HG03045 (cell line): ENCODE results near the gene PLA2G4A.

ENCODE experiments used
- ATAC-seq: cut with Tn5 transposase; IDR thresholded peaks from one replicate; pipeline ENCODE4 v1.9.1; 2021; ENCODE audit warnings: mild to moderate bottlenecking, moderate library complexity; ENCODE audit not compliant: unreplicated experiment

The PLA2G4A gene

DNA sequence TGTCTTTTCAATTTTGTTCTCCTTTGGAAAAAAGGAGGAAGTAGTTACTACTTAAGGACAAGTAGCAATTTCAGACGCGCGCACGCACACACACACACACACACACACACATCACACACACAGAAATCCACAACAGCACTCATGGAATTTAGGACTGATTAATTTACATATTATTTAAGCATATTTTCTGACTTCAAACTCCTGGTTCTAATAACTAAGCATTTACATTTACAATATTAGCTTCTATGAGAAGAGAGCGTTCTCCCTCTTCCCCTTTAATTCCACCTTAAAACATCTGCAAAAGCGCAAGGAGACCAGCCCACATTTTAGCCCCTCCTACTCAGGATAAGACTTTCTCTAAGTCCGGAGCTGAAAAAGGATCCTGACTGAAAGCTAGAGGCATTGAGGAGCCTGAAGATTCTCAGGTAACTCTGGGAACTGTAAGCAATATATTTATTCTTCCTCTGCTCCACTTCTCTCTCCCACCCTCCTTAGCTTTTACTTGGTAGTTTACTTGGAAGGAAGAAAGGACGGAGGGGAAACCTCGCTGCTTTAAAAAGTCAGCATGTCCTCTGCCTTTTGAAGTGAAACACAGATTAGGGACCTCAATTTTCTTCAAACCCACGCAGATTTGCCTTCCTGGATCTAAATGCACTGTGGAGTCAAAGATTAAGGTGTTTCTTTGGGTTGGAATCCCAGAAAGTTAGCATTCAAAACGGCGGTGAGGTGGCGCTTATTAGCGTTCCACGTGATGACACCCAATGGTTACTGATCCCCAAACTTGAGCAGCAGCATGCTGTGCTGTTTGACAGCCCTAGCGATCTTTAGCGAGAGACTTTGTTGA, at the start of gene PLA2G4A:
PLA2G4A (plus strand) TSS at position 339 of the 844 bp plus-strand sequence. CDS start 25,406 bp downstream, outside the sequence.
- ATAC-seq = peak; percentile 88

DNA sequence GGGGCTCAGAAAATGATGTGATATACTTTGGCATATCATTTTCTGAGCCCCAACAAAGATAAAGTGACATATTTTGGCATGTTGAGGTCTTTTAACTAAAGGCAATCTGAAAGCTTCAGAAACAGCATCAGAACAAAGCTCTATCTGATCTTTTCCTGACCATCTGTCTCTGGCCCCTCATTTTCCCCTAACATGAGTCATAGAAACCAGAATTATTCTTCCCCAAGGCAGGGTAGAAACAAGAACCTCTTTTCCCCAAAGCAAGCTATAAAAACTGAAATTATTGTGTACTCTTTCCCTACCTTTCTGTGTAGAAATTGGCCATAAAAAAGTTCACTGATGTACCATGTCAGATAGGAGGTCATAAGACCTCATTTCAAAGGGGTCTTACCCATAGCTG, 48.7 kb upstream of the PLA2G4A start:
- ATAC-seq = no peak

DNA sequence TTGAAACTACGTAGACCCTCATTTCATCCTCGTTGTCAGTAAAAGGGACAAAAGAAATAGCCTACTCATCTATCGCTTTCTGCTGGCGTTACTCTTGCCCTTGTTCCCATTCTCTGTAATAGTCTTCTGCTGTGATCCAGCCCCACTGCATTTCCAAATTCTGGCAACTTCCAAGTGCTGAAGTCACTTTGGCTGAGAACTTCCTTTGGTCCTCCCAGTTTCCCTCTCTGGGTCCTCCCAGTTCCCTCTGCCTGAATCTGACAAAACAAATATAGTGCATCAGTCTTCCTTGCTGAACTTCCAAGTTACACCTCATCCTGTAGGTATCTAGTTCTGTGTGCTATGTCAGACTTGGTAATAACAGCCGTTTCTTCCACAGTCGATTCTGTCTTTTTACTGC, 47.0 kb upstream of the PLA2G4A start:
- no peak for ATAC-seq

DNA sequence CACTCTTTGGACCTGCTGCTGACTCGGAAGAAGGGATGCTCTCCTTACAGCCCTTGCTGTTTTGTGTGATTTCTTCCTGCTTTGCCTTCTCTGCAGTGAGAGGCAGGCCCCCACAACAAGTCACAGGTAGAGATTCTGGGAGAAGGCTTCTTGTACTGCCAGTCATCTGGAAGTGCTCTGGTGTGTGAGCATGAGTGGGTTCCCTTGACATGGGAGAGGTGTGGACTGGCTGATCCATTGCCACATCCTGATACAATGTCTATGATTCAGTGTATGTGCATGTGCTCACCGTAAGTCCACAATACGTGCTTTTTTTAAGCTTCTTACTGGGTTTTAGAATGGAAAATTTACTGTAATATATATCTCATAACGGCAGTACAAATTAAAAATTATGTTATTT, 46.0 kb upstream of the PLA2G4A start:
- no peak for ATAC-seq

DNA sequence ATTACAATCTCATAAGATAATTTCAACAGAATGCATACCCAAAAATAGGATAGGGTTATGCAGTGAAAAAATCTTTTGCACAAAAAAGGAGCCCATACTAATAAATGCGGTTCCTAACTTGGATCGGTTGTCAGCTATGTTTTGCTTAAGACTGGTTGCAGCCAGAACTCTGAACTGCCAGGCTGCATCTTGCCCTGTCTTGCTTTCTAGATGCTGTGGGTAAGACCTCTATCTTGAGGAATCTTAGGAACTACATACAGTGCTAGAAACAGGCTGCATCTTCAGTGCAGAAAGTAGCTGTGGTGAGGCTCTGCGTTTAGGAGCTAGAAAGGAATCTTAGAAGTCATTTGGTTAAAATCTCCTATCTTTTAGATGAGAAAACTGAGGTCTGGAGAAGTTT, 45.6 kb upstream of the PLA2G4A start:
- no peak for ATAC-seq

DNA sequence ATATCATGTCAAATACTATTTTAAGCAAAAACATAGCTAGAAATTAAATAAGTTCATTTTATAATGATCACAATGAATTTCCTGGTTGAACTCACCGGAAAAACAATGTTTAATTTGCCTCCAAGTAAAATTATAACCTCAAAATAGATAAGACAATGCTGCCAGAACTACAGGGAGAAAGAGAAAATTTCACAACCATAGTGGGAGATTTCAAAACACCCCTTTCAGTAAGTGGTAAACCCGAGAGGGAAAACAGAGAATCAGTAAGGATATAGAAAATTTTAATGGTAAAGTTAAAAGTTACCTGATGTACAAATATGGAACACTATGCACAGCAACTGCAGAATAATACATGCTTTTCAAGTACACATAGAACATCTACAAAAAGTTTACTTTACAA, 43.2 kb upstream of the PLA2G4A start:
- no peak for ATAC-seq

DNA sequence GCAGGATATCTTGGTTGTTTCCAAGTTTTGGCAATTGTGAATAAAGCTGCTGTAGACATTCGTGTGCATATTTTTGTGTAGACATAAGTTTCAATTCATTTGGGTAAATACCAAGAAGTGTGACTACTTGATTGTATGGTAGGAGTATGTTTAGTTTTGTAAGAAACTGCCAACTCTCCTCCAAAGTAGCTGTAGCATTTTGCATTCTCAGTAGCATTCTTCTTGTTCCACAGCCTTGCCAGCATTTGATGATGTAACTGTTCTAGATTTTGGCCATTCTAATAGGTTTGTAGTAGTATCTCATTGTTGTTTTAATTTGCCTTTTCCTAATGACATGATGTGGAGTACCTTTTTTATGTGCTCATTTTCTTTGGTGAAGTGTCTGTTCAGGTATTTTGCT, 38.6 kb upstream of the PLA2G4A start:
- no peak for ATAC-seq

DNA sequence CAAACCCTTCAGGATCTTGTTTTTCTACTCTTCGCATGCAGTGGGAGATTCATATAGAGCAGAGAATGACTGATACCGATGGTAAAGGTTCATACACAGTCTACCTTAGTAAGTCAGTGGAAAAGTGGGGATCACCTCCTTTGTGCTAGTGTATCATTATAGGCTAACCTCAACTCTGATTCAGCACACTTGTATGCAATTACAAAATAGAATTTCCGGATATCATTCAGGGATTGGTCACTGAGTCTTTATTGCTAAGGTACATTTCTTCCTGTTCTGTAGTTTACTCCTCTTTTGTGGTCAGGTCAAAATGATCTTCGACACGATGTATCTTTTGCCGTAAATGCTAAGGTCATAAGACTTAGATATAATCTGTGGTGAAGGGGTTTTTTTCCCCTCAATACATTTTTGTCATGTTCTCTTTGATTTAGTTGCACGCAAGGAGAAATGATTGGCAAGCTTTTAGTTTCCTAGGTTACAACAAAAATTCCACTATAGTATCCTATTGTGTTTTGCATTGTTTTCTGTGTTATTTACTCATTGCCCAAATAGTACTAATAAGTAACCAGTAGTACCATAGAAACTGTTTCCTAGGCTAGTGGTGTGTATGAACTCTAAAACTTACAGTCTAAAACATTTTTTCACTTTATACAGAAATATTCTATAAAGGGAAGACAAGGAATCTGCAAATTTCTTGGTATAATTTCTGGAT, 35.7 kb upstream of the PLA2G4A start:
- ATAC-seq = no peak

DNA sequence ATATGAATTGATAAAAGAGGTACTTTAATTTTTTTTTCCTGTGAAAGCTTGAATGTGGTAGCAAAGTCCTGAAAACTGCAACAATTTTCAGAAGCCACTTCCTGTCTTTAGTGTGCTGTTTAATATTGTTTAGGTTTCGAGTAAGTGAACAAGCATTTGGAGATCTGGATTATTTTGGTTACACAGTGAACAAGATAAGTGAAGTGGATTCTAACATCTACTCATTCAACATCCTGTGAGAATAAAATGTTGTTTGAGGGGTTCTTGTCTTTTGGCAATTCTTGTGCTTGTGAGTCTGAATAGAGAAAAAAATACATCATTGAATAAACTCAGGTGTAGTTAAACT, 35.2 kb upstream of the PLA2G4A start:
- ATAC-seq = no peak

DNA sequence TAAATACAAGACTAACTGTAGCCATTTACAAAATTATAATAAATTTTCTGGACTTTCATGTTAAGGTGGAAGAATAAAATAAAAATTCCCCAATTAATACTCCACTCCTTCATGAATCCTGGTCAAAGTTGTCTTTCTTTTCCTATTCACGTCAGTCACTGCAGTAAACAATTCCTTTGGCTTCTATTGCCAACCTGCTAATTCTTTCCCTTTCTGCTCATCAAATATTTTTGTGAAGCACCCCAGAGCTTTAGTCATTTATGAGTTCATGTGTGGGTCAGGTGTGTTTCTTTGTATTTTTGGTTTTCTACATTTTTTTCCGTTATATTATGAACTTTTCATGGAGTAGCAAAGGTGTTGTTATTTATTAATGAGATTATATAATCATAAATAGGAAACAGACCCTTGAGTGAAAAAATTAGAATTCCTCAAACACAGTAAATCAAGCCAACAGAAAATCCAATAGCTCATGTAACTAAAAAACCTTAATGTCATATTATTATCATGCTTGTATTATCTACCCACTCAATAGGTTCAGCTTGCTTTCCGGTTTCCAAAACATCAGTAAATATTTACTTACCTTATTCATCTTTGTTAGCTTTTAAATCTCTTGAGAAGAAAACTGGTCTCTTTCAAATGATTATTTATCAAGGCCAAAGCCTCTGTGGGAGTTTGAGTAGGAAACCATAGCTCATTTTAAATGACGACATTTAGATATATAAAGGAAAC, 29.6 kb upstream of the PLA2G4A start:
- no peak for ATAC-seq

DNA sequence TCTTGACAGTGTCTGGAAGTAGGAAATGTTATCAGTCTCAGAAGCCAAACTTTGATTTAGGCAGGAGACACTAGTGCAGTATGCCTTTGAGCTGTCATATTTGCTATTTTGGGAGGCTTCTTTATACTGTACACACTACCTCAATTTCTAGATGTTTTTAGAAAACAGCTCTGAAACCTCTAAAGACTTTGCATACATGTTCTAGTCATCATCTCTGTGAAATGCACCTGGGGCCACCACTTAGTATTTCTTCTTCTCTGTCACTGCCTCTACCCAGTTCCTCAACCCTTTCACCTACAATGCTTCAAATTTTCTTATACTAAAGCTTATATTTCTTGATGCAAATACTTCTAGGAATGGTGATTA, 29.1 kb upstream of the PLA2G4A start:
- ATAC-seq = peak; percentile 98

DNA sequence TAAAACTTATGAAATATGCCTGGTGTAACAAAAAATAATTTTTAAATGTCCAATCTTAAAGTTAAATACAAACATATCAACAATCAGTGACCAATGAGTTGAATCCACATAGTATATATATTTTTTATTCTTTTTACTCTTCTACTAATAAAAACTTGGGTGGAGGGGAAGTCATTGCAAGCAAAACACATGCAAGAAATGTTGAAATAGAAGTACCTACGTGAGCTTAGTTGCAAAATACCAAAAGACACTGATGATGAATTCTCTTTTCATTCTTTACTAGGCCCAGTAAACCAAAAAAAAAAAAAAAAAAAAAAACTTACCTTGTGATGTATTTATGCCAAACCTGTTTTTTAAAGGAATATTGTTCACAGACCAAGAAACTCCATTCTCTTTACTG, 26.4 kb upstream of the PLA2G4A start:
- ATAC-seq = no peak

DNA sequence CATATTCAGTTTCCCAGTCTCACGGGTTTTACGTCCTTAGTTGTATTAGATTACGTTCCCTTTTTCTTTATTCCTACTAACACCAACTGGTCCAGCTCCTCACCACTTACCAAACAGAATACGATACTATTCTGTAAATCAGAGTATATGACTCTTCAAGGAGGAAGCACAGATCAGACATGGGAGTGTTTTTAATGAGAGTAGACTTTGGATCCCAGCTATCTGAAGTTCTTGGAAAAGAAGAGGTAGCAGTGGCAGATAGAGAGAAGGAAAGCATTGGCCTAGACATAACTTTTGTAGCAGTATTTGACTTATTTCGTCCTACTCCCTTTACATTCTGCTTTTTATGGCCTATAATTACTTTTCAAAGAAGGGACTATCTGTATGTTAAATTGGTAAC, 24.1 kb upstream of the PLA2G4A start:
- no peak for ATAC-seq

DNA sequence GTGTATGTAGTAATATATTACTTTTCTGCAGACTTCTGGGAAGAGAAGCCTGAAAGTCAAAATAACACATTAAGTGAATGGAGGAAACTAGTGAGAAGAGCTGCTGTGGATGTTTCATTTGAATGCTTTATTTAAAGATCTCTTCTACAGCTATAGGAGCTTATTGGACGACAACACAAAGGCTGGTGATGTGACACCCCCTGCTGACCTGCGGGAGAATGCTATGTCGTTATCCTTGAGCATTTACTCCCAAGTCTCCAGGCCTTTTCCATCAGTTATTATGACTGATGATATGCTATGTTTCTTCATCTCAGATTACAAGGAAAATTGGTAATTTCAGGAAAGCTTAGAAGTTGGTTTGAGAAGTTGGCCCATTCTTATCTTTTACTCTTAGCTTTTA, 22.3 kb upstream of the PLA2G4A start:
- no peak for ATAC-seq

DNA sequence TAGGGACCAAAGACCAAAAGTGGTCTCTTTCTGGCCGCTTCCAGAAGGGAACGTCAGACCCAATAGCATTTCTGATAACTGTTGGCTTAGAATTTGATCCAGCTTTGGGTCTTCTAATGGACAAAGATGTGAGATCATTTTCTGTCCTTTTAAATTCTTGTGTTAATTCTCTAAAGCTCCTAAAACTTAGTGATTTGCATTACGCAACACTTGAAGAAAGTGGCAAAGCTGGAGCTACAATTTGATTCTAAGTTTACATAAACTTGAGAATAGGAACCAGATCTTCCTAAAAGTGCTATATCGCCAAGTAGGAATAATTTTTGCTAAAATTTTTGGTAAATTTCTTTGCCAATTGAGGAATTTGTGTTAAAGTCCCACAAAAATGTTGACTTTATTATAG, 21.6 kb upstream of the PLA2G4A start:
- ATAC-seq = no peak

DNA sequence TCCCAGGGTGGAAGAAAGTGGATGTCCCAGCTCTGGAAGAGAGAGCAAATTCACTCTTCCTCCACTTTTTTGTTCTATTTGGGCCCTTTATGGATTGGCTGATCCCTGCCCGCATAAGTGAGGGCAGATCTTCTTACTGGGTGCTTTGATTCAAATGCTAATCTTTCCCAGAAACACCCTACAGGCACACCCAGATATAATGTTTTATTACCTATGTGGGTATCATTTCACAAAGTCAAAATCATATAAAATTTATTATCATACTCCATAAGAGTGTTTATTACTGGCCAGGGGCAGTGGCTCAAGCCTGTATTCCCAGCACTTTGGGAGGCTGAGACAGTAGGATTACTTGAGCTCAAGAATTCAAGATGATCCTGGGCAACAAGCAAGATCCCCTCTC, 16.9 kb upstream of the PLA2G4A start:
- no peak for ATAC-seq

DNA sequence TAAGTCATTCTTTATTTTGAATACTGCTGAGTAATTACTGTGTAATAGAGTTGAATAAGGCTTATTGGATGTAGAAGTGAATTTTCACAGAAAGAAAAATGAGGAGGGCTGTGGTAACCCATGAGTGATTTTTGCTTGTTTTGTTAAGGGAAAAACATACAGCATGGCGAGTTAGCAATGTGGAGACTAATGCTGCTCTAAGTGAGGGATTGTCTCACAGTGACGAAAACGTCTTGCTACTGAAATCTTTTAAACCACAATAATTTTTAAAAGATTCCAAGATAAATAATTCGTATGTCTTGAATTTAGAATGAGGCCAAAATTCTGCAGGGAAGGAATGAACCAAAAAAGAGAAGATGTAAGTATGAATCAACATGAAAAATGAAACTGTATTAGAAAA, 16.2 kb upstream of the PLA2G4A start:
- ATAC-seq = no peak

DNA sequence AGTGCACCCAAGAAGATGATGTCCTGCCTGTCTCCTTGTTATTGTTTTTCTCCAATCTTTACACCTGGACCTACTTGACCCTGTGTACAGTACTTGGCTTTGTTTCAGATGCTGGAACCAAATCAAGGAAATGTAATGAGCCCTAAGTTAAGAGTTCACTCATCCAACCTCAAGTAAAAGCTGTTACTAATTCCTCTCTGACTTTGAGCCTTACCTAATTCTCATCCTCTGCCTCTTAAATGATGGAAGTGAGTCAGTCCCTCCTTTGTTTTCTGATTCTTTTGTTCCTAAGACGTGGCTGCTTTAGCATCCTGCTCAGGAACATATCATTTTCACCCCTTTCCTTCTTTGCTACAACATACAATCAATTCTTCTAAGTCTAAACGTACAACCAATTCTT, 15.3 kb upstream of the PLA2G4A start:
- ATAC-seq = no peak

DNA sequence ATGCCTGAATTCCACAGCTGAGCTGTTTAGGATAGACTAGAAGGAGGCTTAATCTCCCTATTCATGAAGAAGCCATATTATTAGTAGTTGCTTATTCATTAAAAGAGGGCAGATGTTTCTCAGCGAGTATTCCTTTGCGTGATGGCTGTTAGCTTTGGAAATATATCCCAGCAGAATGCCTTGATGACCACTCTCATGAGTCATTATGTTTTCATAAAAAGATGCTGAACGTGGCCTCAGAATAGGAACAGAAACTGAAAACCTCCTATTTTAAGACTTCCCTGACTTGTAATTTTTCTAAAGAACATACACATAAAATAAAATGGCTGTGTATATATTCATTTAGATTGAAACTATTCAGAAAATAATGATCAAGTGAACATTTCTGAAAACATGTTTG, 9.6 kb upstream of the PLA2G4A start:
- ATAC-seq = peak; percentile 65

DNA sequence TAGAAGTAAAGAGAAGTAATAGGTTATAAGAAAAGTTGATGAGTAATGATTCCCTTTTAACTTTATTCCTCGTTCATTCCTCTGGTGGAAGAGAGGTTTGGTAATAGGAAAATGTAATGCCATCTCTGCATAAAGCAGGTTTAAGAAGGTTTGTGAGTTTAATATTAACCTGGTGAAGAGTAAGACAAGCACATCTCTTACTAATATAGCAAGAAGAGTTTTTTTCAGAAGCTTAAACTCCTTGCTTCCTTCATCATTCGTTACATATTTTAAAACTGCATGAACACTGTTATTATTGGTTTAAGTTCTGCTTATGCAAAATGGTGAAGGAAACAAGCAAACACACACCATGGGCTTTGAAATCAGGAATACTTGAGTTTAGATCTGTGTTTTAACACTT, 9.2 kb upstream of the PLA2G4A start:
- no peak for ATAC-seq

DNA sequence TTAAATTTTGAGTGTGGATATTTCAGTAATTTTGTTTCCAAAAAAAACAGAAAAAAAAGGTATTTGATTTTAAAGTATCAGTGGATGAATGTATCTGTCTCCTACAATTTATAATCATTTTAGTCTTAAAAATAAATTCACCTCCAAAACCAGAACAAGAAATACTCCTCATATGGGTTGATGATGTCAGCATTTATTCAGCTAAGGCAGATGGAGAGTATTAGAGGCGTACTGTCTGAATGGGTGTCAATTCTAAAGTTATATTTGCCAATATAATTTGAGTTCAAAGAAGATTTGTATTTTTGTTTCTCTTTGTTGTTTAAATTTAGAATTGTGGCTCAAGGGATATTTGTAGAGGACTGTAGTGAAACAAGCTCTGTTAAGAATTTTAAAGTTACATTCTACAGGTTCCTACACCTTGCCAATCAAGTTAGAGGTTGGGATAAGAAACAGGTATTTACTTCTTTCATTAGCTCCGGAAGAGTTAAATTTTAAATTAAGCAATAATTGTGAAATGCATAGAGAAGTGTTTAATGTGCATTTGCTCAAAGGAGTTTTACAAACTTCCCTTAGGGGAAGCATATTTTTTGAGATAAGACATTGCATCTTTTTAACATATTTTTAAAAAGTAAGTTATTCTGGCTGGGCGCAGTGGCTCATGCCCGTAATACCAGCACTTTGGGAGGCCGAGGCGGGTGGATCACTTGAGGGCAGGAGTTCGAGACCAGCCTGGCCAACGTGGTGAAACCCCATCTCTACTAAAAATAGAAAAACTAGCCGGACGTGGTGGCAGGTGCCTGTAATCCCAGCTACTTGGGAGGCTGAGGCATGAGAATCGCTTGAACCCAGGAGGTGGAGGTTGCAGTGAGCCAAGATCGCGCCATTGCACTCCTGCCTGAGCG, 1.2 kb downstream of the PLA2G4A start:
- no peak for ATAC-seq
